ENCODE results near the gene ACIN1.

ACIN1 gene

DNA sequence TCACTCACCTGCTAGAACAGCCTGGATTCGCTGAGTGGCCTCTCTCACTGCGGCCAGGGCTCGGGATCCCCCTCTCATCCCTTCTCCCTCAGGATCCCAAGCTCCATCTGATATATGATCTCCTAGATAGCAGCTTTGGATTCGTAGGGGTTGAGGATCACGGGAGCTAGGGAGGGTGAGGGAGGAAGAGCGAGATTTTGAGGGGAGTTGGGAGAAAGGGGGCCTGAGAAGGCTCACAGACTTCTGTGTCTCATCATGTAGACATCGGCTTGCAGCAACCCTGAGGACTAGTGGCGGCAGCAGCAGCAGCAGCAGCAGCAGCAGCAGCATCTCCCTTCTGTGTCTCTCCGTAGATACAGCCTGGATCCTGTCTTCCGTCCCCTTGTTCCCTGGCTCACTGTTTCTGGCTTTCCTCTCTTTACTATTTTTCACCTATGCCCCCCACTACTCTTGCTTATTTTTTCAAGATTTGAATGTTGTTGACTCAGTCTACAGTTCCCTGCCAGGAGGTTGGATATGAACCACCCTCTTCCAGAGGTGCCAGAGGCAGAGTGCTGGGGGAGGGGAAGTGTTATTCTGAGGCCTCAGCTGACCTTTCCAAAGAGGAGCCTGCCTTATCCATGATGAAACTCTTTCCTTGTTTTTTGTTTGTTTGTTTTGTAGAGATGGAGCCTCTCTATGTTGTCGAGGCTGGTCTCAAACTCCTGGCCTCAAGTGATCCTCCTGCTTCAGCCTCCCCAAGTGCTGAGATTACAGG is 9.8 kb upstream of the ACIN1 start, which contains the start of gene CIROP:
TSS of gene CIROP (minus strand) at position 399 of the 757 bp plus-strand sequence. CDS start at position 330, 69 bp downstream.
- DNase-seq (ENCODE audit: low spot score): no peak

DNA sequence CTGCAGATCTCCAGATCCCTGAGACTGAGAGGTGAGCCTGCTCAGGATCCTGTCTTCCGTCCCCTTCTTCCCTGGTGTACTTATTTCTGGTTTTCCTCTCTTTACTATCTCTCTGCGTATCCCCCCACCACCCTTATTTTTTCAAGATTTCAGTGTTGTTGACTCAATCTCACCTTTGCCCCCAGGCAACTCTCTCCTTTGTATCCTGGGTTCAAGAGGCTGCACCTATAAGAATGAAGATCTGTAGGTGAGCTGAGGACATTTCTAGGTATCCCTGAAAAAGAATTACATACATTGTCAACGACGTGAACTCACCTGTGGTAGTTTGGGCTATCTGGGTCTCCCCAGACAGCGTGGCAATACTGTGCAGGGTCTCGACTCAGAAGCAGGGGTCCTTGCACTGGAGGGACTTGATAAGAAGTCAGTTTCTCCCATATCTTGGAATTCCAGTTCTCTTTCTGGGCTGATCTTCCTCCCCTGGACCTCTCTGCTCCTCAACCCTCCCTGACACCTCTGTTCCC is 9.2 kb upstream of the ACIN1 start:
- DNase-seq (ENCODE audit: low spot score): no peak

DNA sequence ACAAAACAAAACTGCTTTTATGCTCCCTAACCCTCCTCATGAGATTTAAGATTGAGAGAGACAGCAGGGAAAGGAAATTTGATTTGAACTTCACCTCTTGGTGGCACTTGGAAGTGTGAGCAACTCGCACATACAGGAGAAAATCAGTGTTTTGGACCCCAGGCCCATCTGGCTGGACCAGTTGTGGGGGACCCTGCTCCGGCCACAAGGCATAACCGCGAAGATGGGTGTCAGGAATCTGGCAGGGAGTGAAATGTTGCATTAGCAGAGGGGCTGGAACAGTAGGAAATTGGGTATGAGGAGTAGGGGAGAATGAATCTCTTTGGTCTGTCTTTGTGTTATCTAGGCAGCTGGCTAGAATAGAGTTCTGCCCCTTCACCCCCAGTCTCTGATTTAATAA is 8.6 kb upstream of the ACIN1 start:
- no peak for DNase-seq (ENCODE audit: low spot score)

DNA sequence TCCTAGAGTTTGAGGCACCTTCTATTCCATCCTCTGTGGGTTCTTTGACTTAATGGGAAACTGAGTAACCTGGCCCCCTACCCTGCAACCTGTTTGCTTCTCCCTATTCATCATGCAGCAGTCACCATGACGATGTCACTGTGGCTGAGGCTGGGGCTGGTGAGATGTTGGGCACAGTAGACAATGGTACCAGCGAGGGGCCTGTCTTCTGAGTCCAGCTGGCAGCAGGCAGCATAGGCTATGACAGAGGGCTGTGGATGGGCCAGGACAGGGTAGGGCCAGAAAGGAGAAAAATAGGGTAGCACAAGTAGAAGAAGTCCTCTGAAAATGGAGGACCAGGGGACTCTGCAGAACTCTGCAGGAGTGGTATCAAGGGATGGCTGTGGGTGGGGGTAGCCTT is 7.9 kb upstream of the ACIN1 start:
- no peak for DNase-seq (ENCODE audit: low spot score)

DNA sequence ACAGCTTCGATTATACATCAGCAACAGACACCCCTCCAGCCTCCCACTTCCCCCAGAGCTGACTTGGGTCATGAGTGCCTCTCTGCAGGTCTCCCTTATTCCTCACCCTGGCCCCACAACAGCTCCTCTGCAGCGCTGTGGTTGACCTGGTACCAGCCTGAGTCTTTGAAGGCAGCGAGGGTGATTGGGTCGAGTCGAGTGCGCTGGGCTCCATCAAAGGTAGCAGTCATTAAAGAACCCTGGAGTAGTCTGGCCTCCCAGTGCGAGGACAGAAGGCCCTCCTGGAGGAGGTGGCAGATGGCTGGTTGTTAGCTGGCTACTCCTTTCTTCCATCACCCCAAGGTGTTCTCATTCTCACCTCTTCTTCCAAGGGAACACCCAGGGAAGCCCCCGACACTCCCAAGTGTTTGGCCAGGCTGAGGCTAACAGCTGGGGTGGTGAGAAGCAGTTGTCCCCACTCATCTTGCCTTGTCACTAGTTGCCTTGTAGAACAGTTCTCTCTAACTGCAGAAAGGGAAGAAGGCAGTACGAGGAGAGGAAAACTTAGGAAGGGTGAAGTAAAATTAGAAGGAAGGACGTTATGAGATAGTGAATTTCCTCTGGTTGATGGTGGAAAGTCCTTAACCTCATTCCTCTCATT is 7.2 kb upstream of the ACIN1 start:
- DNase-seq (ENCODE audit: low spot score): no peak

DNA sequence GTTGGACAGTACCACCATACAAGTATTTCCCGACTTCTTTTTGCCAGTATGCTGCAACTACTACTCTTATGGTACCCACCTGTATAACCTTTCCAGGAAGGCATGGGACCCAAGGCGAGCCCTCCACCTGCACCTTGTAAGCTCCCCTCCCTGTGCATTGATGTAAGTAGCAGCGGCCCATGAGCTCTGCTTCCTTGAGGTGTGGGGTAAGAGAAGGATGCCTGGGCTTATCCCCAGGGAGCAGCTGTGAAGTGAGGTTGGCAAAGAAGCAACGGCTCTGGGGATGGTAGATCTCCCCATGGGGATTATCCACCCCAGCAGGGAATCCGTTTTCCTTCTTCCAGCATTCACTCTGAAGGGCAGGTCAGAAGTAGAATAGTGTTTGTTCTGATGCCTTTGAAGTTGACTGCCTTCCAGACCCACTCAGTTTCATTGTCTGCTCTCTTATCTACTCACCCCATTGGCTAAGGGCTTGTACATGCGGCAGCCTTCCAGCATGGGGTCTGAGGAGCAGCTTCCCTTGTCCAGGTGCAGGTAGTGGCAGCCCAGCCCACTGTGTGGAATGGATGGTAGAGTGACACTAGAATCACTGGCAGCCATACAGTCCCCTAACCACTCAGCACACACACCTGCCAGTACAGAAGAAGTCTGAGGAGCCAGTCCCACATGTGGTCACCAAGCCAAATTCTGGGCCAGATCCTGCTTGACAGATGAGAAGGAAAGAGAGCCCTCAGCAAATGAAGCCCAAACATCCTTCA is 6.5 kb upstream of the ACIN1 start:
- DNase-seq (ENCODE audit: low spot score): no peak

DNA sequence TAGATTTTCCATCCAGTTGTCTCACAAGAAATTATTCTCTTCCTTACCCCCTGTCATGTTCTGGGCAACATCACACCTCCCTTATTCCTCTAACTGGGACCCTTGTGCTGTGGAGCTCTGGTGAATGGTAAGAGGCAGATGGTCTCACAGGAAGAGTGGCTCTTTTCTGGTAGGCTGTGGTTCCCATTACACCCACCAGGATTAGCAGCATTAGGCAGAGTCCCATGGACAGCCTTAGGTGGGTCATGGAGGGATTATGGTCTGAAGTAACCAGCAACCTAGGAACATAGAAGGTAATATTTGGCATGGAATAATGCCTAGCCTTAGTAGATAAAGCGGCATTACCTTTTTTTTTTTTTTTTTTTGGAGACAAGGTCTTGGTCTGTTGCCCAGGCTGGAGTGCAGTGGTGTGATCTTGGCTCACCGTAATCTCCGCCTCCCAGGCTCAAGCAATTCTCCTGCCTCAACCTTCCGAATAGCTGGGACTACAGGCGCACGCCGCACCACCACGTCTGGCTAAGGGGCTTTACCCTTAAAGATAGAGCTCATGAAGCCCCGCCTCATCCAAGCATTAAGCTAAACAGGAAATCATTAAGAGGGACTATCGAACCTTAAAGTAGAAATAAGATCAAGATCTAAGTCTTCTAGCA is 4.4 kb upstream of the ACIN1 start:
- DNase-seq (ENCODE audit: low spot score): no peak

DNA sequence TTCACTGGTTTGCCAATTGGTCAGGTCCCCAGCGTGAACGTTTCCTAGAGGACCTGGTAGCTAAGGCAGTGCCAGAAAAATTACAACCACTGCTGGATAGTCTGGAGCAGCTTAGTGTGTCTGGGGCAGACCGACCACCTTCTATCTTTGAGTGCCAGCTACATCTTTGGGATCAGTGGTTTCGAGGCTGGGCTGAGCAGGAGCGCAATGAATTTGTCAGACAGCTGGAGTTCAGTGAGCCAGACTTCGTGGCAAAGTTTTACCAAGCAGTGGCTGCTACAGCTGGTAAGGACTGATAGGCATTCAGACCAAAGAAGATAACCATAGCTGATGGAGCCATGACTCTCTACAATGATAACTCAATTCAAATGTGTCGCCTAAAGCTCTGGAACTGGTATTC is 2.9 kb upstream of the ACIN1 start:
- DNase-seq (ENCODE audit: low spot score): no peak

DNA sequence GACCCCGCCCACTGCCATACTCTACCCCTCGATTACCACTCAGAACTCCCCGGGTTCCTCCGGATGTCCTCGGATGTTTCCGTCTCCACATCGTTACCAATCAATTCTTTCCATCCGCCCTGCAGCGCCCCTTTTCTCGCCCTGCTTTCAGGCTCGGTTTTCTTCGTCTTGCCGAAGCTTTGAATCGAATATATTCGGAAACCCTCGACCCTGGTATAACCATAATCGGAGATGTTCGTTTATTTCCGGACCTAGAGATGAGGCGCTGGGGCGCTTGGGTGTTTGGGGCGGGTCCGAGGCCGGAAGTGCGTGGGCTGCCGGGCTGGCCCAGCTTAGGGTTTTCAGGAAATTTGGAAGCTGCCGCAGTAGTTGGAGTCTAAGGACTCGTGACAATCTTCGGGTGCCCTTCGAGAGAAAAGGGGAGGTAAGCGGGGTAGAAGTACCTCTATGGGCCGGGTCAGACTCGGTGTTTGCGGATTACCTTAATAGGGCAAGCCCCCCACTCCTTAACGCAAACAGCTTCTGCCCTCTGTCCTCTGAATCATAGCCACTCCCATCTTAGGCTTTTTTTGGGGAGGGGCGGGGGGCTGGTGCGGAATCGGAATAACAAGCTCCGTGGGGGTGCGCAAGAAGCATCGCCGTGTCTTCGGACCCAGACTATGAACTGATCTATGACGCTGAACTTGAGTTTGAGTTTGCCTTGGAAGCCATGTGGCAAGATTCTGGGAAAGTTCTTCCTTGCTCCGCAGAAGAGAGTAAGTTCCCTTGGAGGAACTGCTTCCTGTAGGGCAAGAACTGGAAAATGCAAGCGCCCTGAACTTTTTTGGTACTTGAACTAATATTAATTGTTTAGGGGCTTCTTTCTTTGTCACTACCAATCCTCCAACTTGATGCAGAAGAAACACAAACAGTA is 516 bp upstream of the ACIN1 start, which contains the start of gene C14orf119:
TSS of gene C14orf119 (plus strand) at position 310 of the 913 bp plus-strand sequence. CDS start 2,154 bp downstream, outside the sequence.
- peak; percentile 90 for DNase-seq (ENCODE audit: low spot score)

DNA sequence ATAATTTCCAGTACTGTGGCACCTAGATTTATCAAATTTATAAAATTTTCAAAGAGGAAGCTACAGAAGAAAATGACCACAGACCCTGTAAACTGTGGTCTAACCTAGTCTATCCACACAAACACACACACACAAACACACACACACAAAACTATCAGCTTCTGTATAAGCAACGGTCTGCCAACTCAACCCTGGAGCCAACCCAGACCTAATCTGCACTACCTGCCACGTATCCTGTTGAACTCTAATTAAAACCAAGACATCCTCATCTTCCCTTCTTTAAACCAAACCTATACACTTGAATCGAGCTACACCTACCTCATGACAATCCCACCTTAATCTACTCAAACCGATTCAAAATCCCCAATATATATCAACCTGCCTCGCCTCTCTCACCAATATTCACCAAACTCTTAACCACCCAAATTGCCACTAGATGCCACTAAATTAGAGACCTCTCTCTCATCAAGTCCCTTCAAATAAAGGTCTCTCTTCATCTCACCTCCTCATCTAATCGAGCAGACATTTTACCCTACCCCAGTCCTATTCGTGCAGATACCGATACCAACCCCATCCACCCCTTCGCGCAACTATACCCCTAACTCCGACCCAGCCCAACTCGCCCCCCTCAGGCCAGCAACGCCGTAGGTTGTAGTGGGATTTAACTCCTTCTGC is 808 bp downstream of the ACIN1 start:
- no peak for DNase-seq (ENCODE audit: low spot score)

DNA sequence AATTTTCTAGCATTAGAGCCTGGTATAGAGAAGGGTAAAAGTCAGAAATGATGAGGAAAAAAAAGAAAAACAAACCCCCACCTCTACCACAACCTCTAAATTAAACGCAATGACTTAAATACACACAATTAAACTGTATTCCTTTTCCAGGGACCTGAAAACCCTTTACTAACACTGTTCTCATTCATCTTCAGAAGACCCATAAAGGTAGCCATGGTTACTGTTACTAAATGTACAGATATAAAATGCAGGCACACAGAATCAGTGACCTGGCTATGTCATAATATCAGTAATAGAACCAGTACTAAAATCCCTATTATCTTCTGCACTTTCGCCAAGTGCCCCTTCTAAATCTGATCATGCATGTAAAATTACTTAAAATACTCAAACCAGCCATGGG is 1.4 kb downstream of the ACIN1 start:
- DNase-seq (ENCODE audit: low spot score): no peak

DNA sequence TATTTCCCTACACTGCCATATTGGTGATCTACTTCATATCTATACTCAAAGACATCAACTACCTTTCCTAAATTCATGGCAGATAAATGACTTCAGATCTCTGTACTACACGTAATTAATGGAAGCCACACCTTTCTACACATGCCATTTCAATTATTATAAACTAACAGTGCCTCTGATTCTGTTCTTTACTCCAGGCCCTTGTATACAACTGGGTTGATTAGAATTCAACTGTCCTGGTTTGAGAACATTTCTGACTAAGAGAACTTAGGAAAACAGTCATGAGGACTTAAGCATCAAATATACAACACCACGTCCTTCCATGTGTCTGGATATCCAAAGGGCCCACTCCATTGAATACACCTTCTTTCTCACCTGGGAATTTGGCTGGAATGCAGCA is 1.8 kb downstream of the ACIN1 start:
- no peak for DNase-seq (ENCODE audit: low spot score)

DNA sequence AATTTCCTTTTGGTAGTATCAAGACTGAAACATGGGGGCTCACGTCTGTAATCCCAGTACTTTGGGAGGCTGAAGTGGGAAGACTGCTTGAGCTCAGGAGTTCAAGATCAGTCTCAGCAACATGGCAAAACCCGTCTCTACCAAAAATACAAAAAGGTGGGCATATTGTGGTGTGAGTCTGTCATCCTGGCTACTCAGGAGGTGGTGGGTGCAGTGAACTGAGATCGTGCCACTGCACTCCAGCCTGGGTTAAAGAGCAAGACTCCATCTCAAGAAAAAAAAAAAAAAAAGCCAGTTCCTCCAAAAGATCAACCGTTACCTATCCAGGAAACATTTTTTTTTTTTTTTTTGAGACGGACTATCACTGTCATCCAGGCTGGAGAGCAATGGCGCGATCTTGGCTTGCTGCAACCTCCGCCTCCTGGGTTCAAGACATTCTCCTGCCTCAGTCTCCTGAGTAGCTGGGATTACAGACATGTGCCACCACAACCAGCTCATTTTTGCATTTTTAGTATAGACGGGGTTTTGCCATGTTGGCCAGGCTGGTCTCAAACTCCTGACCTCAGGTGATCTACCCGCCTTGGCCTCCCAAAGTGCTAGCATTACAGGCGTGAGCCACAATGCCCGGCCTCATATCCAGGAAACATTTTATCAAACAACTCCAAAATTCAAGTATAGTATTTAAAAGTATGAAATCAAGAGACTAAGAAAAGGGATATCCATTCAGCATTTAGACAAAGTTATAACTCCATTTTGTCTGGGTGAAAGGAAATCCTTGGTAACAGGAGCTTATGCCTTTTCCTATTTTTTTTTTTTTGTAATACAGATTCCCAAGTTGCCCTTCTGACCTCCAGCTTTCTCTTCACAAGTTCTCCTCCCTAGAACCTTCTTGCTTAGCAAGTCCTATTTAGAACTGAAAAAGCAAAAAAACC is 3.4 kb downstream of the ACIN1 start:
- no peak for DNase-seq (ENCODE audit: low spot score)

DNA sequence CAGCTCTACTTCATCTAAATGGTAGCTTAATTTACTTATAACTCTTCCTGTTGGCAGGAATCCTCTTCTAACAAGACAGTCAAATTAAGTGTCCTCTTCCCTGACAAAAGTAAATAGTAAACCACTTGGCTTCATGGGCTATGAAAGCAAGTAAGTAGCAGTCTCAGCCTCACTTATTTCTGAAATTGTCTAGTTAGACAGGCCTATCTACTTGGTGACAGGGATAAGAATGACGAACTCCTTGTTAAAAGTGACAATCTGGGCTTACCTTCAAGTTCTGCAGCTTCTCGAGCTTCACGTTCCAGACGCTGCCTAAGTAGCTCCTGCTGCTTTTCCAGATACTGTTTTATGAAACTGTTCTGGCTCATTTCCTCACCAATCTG is 4.7 kb downstream of the ACIN1 start:
- no peak for DNase-seq (ENCODE audit: low spot score)

DNA sequence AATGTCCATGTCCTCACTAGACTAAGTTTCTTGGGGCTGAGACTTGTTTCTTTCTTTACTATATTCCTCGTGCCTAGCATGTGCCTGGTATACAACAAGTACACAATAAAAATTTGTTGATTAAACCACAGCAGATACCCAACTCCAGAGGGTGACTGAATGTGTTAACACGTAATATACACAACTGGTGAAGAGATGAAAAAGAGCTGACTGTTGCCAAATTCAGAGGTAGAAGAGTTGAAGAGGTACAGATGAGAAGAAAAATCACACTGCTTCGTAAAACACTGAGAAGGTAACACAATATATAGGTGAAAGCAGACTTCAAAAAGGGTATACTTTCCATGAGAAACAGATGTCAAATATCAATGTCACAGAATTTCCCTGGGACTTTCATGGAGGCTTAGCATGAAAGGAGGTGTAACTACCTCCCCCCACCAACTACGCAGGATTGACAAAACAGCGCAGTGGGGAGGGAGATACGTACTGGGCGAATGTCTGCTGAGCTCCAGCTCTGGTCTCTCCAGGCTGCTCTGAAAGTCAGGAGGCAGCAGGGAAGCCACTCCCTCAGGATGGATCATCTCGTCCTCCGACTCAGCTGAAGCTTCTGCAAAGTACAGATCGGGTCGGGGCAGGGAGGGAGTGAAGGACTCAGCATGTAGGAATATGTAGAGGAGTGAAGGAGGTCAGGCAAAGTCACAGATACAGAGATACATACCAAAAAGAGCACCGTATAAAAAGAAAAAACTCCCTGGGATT is 5.3 kb downstream of the ACIN1 start:
- DNase-seq (ENCODE audit: low spot score): no peak

DNA sequence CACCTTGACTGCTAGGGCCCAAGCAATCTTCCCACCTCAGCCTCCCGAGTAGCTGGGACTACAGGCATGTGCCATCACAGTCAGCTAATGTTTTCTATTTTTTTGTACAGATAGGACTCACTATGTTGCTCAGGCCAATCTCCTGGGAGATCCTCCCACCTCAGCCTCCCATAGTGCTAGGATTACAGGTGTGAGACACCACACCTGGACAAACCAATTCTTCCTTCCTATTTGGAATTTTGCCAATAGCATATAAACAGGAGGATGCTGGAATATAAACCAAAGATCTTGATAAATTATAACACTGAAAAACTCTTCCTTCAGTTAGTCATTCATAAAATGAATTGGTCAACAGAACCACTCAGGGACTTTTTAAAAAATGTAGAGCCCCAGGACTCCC is 8.4 kb downstream of the ACIN1 start:
- no peak for DNase-seq (ENCODE audit: low spot score)

DNA sequence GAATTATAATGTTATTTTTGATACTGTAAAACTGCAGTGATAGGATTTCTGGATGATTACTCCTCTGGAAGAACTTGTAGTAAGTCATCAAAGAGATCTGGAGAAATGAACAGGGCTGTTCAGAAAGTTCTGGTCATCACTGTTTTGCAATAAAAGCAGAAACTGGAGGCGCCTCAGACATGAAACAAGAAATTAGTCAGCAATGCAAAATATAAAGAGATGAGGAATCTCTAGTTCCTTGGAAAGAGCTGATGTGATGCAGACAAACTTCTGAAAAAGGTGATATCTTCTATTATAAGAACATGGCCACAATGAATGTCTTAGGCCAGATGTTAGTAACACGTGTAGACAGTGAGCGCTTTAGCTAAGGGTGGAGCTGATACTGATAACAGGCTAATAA is 9.5 kb downstream of the ACIN1 start:
- DNase-seq (ENCODE audit: low spot score): no peak

DNA sequence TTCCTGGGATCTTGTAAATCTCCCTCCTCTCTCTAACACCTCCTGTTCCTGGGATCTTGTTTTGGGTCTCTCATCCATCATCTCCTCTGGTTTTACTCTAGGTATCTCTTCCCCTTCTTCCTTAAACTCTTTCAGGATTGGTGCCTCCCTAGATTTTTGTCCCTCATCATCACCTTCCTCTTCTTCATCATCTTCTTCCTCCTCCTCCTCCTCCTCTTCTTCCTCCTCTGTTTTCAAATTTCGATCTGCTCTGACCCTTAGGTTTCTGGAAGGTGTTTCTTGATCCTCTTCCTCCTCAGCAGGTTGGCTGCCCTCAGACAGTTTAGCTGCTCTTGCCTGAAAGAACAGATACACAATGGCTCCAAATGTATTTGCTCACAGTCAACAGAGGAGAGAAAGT is 14.5 kb downstream of the ACIN1 start:
- no peak for DNase-seq (ENCODE audit: low spot score)

DNA sequence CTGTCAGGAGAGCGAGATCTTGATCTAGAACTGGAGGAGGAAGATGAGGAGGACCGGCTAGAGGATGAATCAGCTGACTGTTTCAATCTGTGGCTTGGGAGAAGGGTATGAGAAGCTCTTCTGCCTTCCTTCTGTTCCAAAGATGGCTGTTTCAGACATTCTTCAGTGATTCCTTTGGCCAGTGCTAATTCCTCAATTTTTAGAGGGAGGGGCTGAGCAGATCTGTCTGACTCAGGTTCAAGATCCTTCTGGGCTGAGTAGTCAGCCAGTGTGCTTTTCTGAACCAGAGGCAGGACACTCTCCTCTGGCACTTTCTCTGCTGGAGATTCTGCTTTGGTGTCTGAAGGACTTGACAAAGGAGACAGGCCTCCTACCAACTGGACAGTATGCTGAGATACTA is 15.2 kb downstream of the ACIN1 start:
- no peak for DNase-seq (ENCODE audit: low spot score)

Measured in HuH-7.5 (cell line).